GM19328 (cell line): Measurements from ENCODE around the gene TXN2.
"Not testable (repeated sequence)": the region's sequence is repeated elsewhere in the genome, so short reads cannot be mapped to it uniquely, and the experiment has no call there.

Source experiments
- ATAC-seq: cut with Tn5 transposase; IDR thresholded peaks from one replicate; pipeline ENCODE4 v1.9.1; 2021; ENCODE audit warnings: mild to moderate bottlenecking, moderate library complexity; ENCODE audit not compliant: unreplicated experiment

The TXN2 gene

DNA sequence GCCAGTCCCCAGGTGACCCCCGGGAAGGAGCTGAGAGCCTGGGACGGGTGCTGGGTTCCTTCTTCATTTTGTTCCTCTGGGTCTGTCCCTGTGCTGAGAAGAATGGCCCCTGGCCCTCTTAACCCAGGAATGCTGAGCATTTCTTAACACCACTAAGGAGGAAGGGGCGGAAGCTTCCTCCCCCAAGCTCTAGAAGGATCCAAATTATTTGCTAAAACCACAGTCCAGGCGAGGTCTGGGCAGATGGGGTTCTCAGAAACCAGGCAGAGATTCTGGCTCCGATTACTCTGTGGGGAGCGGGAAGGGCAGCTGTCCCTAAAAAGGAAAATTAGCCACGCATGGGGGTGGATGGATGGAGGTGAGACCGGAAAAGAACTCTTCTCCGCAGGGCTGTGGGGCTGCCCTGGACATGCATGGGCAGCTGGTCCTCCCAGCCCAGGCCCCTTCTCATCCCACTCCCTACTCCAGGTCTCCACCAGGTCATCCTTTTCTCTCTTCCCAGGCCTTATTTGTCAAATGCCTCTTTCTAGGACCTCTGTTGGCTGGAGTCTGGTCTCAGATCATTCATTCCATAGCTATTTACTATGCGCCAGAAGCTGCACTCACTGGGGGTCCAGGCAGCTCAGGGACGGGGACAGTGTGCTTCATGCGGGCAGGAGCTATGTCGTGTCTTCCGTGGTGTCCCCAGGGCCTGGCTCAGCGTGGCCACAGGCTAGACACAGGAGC, 48.7 kb downstream of the TXN2 start:
- no peak for ATAC-seq

DNA sequence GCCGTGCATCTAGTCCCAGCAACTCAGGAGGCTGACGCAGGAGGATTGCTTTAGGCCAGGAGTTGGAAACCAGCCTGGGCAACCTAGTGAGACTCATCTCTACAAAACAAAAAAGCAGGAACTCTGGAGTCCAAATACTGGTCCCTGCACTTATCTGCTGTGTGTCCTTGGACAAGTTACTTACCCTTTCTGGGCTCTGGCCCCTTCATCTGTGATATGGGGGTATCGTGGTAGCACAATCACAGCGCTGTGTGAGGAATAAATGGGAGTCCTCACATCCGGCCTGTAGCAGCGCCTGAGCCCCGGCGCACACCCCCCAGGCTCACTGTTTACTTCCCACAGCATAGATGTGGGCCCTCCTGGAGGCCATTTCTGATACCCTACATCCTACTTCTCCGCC, 49.5 kb downstream of the TXN2 start:
- ATAC-seq, result no peak

DNA sequence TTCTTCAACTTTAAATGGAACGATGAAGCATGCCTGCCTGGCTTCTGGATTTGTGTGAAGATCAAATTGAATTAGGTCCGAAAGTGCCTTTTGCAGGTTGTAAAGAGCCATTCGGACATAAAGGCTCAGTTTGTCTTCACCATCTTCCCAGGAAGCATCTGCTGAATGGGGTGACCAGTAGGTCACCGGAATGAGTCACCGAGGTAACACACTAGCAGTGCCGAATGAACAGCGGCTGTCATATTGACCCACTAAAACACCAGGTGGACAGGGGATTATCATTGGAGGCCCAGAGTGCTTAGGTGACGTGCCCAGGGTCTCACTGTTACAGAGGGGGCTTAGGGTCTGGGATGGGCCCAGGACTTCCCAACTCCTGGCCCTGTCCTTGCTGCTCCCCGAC, 50.6 kb downstream of the TXN2 start:
- ATAC-seq, result no peak

DNA sequence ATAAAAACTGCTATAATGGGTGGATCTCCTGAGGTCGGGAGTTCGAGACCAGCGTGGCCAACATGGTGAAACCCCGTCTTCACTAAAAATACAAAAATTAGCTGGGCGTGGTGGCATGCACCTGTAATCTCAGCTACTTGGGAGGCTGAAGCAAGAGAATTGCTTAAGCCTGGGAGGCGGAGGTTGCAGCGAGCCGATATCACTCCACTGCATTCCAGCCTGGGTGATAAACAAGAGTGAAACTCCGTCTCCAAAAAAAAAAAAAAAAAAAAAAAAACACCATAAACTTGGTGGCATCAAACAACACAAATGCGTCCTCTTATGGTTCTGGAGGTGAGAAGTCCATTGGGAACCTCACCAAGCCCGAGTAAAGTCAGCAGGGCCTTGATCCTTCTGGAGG, 53.5 kb downstream of the TXN2 start:
- not testable (repeated sequence) for ATAC-seq

DNA sequence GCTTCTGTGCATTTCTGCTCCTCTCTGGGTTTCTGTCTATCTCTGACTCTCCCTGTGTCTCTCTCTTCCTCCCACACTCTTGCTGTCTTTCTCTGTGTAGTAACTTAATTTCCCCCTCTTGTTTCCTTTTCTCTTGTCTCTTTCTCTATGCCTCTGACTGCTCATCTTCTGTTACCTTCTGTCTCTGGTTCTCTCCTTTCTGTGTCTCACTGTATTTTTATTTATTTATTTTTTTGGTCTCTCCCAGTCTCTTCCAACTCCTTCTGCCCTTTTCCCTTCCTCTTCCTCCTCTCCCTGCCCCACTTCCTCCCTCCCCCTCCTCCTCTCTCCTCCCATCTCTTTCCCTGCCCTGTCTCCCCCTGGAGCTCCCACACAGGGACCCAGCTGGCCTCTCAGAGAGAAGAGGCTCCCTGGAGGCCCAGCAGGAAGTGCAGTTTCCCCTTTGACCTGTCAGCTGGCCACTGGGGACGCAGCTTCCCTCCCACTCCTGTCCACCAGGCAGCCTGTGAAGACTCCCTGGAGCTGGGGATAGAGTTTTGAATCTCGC, 55.4 kb downstream of the TXN2 start:
- ATAC-seq, result no peak

DNA sequence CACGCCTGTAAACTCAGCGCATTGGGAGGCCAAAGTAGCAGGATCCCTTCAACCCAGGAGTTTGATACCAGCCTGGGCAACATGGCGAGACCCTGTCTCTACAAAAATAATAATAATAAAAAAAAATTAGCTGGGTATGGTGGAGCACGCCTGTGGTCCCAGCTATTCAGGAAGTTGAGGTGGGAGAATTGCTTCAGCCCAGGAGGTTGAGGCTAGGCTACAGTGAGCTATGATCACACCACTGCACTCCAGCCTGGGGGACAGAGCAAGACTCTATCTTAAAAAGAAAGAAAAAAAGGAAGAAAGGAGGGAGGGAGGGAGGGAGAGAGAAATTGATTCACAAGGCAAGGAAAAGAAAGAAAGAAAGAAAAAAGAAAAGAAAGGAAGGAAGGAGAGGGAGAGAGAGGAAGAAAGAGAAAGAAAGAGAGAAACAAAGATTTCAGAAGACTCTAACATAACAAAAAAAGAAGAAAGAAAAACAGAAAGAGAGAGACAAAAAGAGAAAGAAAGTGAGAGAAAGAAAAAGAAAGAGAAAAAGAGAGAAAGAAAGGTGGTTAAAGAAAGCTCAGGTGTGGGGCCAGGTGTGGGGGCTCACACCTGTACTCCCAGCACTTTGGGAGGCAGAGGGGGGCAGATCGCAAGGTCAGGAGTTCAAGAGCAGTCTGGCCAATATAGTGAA, 56.4 kb downstream of the TXN2 start:
- ATAC-seq, result no peak

DNA sequence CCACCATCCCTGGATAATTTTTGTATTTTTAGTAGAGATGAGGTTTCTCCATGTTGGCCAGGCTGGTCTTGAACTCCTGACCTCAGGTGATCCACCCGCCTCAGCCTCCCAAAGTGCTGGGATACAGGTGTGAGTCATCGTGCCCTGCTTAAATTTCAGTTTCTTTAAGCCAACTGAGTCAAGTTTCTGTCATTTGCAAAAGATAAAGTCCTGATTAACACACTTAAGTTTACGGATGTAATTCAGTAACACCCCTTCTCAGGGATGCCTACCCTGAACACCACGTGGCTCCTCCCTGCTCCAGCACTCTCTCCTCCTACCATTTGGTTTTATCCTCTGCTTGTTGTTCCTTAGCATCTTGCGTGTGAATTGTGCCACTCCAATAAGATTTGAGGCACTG, 57.0 kb downstream of the TXN2 start:
- not testable (repeated sequence) for ATAC-seq

DNA sequence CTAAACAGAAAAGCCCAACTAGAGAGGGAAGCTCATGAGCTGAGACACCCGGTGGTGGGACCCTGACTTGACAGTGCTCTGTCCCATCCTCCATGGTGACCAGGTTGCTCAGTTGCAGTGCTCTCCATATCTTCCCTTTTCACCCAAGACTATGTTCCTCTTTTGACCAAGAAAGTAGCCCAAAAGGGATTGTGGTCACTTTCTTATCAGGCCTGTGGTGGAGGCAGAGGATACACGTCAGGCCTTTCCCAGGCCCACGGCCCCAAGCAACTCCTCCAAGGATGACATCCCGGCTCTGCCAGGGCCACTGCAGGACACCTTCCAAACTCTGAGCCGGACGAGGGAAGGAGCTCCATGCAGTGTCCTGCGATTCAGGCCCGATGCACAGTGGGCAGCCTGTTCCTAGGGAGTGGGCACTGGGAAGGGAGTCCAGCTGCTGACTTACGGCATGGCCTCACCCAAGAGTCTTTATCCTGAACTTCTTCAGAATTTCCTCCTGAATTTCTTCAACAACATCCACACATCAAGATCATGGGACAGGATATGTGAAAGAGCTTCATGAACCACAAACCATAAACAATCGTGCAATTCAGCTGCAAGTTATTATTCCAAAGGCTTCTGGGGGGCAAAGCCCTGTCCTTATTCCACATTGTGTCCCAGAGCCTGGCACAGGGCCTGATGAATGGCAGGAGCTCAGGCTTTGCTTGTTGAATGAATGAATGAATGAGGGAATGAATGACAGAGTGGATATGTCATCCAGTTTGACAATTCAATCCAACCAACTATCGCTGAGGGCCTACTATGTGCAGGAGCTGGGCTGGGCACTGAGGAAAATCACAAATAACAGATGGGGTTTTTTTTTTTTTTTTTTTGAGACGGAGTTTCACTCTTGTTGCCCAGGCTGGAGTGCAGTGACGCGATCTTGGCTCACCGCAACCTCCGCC, 57.7 kb downstream of the TXN2 start:
- no peak for ATAC-seq

DNA sequence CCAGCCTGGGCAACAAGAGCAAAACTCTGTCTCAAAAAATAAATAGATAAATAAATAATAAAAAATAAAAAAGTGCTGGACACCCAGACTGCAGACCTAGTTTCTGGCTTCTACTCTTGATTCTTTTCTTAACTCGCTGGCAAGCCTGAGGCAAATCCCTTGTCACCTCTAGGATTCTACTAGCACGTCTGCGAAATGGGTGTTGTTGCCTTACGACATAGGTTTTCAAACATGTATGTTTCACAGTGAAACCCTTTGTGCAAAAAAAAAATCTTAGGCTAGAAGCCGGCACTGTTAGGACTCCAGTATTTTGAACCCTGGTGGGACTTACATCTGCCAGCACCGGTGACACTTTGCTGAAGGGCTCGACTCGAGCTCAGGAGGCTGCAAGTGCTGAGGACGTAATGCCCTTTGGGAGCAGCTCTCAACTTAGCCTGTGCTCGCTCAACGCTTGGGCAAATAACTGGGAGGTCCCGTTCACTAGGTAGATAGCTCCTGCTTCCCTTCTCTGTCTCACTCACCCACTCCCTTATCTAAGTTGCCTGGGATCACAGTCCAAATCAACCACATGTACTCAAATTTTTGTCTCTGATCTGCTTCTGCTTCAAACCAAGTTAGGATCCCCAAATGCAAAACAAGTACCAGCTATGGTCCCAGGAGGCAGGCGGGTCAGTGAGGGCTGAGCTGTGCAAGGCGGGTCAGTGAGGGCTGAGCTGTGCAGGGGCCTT, 59.0 kb downstream of the TXN2 start:
- ATAC-seq, result no peak

DNA sequence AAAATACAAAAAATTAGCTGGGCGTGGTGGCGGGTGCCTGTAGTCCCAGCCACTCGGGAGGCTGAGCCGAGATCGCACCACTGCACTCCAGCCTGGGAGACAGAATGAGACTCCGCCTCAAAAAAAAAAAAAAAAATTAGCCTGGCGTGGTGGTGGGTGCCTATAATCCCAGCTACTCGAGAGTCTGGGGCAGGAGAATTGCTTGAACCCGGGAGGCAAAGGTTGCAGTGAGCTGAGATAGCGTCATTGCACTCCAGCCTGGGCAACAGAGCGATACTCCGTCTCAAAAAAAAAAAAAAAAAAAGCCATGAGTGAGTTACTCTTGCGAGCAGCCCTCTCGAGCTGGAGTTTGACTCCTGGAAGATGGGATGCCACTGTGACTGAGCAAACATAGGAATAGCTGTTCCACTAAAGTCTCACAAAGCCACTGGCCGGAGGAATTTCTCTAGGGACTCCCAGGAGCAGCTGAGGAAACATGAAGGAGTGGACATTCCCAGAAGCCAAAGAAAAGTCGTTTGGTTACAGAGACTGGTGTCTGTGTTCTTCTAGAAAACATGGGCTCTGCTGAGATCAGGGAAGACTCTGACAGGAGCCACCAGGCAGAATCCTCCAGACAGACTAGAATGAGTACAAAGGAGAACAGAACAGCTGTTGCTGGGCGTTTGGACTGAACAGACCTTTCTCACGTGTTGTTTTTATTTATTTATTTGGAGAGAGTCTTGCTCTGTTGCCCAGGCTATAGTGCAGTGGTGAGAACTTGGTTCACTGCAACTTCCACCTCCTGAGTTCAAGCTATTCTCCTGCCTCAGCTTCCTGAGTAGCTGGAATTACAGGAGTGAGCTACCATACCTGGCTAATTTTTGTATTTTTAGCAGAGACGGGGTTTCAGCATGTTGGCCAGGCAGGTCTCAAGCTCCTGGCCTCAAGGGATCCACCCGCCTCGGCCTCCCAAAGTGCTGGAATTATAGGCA, 61.2 kb downstream of the TXN2 start:
- ATAC-seq, result no peak

DNA sequence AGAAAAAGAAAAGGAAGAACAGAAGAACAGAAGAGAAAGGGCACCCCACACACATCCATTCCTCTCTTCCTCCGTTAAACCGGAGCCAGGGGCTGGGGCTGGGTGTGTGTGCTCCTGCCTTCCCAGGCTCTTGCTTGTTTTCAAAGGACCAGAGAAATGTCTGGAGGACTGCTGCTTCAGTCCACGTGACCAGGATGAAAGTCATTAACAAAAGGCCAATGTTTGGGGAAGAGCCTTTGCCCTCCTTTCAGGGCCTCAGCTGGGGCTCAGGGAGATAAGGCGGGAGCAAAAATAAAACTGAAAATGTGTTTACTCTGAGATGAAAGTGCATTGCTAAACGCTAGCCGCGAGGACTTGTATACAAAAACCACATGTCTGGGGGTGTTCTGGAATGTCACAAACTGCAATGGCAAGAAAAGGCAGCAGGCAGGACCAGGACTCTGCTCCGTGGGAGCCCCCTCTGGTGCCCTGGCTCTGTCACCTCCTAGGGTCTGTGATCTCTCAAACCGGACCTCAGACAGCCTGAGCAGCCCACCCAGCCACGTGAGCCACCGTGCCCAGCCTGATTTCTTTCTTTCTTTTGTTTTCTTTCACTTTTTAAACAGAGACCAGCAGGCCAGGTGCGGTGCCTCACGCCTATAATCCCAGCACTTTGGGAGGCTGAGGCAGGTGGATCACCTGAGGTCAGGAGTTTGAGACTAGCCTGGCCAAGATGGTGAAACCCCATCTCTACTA, 62.1 kb downstream of the TXN2 start:
- no peak for ATAC-seq

DNA sequence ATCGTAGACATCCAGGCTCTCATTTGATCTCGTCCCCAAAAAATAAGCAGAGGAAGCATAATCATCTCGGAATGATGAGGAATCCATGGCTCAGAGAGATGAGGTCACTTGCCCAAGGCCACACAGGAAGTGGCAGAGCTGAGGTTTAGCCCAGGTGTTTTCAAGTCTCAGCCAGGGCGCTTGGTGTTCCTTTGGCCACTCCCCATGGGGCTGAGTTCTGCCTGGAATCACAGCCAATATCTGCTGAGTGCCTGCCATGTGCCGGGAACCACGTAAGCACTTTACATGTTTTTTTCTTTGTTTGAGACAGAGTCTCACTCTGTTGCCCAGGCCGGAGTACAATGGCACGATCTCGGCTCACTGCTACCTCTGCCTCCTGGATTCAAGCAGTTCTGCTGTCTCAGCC, 64.2 kb downstream of the TXN2 start:
- ATAC-seq, result no peak
